EL (cell line): ENCODE data around the gene PACS1.

Experiments used
- DNase-seq: peaks from one replicate; pipeline ENCODE4 v3.0.0-alpha.2; 2016

Gene PACS1

GRCh38 chr11:66293777-66294625 is 223.9 kb downstream of the PACS1 start:
- DNase-seq: no peak
